OCI-LY7 (cell line): ENCODE results near the gene GLB1L3.

ENCODE experiments used
- EZH2phosphoT487 ChIP-seq: fragments of 200-600 bp; sonication (generic); IDR thresholded peaks from 2 replicates; pipeline ENCODE4 v1.6.1; 2018; ENCODE audit warnings: low read depth, borderline replicate concordance, mild to moderate bottlenecking, mixed run types, antibody characterized with exemption, low read length, moderate library complexity, mixed read lengths
- TF ChIP-seq, protein P1 (sequence below): fragments of 200-600 bp; sonication (generic); conservative IDR thresholded peaks from 2 replicates; pipeline ENCODE4 v1.5.1; 2014; ENCODE audit warnings: mild to moderate bottlenecking, antibody characterized with exemption, low read length, moderate library complexity, mixed read lengths

DNA sequence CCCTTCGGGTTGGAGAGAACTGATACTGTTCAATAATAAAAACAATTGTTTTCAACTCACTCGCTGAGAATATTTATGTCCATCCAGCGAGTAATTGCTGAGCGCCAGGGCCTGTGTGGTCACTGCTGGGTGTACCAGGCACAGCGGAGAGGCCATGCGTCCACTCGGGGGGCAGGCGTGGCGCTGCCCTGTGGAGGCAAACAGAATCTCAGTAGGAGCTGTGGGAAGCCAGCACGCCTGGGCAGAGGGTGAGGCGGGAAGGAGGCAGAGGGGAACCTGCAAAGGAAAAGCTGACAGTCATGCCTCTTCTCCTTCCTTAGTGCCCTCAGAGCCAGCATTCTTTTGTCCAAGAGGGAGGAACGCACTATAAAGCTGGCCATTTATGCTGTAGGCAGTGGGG, 11.4 kb downstream of the GLB1L3 start:
- TF ChIP-seq, protein P1, sequence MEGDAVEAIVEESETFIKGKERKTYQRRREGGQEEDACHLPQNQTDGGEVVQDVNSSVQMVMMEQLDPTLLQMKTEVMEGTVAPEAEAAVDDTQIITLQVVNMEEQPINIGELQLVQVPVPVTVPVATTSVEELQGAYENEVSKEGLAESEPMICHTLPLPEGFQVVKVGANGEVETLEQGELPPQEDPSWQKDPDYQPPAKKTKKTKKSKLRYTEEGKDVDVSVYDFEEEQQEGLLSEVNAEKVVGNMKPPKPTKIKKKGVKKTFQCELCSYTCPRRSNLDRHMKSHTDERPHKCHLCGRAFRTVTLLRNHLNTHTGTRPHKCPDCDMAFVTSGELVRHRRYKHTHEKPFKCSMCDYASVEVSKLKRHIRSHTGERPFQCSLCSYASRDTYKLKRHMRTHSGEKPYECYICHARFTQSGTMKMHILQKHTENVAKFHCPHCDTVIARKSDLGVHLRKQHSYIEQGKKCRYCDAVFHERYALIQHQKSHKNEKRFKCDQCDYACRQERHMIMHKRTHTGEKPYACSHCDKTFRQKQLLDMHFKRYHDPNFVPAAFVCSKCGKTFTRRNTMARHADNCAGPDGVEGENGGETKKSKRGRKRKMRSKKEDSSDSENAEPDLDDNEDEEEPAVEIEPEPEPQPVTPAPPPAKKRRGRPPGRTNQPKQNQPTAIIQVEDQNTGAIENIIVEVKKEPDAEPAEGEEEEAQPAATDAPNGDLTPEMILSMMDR, result no peak
- TF ChIP-seq EZH2phosphoT487, result no peak
